NCI-H774 (cell line): Measurements from ENCODE around the gene PDGFRA.
"Not testable (repeated sequence)": the region's sequence is repeated elsewhere in the genome, so short reads cannot be mapped to it uniquely, and the experiment has no call there.

ENCODE experiments used
- DNase-seq: peaks from one replicate; lab custom pipeline; 2025; lab: John Stamatoyannopoulos, UW

Gene PDGFRA

DNA sequence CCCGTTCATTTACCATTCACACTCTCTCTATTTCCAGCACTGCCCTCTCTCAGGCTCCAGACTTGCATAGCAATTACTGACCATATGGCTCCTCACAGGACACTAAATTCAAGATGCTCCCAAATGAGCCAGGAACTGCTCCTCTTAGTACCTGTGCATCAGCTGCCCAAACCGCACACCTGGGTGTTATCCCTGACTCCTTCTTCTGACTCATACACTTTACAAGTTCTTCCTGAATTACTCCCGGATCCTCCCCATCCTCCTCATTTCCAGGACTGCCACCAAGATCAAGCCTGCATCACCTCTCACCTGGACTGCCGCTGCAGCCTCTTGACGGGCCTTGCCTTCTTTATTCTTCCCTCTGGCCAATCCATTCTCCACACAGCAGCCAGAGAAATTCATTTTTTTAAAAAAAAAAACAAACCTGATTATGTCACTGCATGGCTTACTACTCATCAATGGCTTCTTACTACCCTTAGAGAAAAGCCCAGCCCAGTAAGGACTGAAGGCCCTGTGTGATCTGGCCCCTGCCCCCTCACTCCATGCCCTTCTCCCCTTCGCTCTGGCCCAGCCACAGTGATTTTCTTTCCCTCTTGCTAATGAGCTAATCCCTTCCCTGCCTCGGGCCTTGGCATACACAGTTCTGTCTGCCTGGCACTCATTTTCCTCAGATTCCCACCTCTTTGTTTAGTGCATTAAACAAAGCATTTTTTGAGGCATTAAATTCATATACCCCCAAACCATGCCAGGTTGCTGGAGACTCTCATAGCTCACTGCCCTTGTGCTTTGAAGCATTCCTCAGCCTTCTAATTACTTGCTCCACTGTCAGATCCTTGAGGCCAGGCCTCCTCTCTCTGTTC is 92.0 kb downstream of the PDGFRA start:
- no peak for DNase-seq

DNA sequence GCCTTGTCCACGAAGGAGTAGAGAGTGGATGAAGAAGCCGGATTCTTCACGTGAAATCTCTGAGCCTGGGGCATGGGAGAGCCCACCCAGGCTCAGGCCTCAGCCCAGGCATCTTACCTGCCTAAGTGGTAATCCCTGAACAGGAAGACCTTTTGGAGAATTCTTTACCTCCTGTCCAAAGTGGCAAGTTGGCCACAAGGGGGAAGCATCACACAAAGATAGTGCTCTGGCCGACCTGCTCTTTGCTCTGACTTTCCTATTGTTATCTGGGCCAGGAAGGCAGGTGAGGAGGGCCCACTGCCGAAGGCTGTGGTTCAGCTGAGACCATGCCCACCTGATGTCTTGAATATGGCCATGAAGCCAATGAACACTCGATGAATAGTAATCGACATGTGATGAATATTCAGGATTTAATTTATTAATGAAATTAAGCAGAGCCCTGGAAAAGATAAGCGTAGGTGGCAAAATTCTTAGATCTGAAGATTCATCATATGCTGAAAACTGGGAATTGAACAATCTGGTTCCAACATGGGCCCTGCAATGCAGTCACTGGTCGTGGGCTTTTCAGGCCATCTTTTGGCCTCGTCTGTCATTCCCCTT is 93.8 kb downstream of the PDGFRA start:
- peak; percentile 77 for DNase-seq

DNA sequence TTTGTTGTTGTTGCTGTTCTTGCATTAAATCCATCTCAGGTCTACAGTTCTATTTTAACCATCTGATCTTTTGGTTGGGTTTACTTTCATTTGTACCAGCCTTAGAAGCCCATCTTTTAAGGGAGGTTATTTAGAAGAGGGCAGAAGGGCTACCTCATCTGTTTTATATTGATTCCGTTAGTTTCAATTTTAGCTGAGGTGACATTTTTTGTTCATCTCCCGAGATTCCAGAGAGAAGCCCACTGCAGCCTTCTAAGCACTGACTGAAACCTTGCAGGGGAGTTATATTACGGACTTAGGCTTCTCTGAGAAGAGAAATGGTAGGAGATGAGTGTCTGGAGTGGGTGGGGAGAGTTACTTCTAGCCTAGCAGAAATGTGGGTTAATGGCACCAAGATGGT is 101.8 kb downstream of the PDGFRA start:
- no peak for DNase-seq

DNA sequence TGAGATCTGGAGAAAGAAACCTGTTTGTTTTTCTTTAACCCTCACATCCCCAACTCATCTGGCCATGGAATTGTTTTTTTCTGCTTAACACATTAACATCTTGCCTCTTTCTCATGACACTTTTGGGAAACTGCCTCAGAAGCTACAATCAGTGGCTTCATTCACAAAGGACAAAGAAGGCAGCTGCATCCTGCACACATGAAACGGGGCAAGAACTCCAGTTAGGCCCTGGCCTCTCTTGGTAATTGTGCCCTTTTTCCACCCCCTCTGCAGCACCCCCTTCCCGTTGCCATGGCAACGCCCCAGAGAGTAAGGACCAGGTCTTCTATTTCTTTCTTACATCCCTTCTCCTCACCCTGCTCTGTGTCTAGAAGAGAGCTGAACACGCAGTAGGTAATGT is 103.4 kb downstream of the PDGFRA start:
- no peak for DNase-seq

DNA sequence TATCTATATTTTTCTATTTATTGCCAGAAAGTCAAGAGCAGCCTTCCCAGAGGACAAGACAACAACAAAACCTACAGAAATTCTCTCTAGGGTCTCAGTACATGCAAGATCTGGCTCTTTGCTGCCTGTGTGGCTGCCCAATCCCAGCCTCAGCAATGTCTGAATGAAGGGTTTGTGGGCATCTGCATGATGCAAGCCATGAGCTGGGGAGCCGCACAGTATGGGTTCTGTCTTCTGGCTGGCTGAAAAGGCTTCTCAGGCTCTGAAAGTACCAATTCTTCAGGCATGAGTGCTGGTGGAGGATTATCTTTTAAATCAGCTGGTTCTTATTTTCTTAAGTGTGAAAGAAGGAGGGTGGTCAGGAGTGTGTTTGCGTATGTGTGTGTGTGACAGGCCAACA is 104.6 kb downstream of the PDGFRA start:
- DNase-seq = no peak

DNA sequence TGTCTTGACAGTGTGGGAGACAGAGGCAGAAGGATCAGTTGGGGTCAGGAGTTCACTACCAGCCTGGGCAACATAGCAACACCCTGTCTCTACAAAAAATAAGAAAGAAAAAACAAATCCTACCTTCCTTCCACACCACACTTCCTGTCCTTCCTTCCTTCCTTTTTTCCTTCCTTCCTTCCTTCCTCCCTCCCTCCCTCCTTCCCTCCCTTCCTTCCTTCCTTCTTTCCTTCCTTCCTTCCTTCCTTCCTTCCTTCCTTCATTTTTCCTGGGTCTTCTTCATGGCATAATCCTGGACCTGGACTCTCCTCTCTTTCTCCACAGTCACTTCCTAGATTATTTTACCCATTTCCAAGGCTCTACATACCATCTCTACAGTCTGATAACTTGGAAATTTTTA is 105.7 kb downstream of the PDGFRA start:
- DNase-seq = not testable (repeated sequence)

DNA sequence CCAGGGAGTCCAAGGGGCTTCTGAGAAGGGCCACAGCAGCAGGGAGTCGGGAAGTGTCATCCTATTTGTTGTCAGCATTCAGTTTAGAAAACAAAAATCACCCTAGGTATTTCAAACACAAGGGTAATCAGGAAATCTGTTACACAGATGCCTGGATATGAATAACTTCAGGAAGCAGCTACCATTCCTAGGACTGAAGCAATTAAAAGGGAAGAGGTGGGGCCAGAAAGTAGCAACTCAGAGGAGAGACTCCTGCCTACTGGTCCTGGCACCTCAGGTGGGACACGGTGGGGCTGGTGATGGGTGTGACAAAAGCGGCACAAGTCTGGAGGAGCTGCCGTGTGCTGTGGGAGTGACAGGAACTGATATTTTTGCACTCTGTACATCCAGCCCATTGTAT is 107.9 kb downstream of the PDGFRA start:
- DNase-seq = no peak

DNA sequence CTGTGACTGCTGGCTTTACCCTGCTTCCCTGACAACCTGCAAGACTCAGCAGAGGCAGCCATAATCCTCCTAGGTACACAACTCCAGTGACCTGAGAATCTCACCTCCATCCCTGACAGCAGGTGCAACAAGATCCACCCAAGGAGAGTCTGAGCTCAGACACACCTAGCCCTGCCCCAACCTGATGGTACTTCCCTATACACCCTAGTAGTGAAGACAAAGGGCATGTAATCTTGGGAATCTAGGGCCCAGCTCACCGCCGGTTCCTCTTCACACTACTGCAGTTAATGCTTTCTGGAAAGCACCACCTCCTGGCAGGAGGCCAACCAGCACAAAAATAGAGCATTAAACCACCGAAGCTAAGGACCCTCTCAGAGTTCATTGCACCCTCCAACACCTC is 113.0 kb downstream of the PDGFRA start:
- not testable (repeated sequence) for DNase-seq
